Measurements from ENCODE around the gene RPP25L.

The RPP25L gene

DNA sequence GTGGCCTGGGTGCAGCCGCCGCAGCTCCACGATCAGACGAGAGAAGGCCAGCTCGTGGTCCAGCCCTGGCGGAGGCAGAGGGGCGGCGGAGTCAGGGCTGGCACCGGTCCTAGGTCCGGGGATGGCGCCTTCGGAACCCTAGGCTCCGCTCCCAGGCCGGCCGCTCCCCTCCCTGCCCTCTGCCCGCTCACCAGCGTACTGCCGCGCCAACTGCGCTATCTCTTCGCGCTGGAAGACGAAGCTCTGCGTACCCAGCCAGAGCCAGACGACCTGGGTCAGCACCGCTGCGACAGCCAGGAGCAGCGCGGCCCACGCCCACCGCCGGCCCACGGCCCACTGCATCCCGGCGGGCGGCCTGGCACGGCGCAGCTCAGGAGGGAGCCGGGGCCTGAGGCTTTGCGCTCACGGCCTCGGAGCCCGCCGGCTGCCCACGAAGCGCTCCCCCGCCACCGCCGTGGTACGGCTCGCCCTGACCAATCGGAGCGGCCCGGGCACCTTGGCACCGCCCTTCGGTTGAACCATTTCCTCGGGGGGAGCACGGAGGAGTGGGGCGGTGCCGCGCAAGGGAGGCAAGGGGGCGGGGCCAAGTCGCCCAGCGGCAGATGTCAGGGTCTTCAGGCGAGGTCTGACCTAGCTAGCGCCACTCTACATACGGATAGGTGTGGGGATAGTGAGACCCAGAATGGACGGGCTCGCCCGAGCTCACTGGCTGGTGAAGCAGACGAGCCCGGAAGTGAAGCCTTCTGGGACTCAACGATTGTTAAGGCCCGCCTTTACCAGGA, 25.6 kb upstream of the RPP25L start, which contains the start of gene SIGMAR1:
SIGMAR1 (minus strand) TSS at position 432 of the 782 bp plus-strand sequence; CDS start at position 342, 90 bp downstream.
- DNase-seq (ENCODE audit: low read depth in 2 of 2, low spot score in 1 of 2): peak; percentile 82 to 92

DNA sequence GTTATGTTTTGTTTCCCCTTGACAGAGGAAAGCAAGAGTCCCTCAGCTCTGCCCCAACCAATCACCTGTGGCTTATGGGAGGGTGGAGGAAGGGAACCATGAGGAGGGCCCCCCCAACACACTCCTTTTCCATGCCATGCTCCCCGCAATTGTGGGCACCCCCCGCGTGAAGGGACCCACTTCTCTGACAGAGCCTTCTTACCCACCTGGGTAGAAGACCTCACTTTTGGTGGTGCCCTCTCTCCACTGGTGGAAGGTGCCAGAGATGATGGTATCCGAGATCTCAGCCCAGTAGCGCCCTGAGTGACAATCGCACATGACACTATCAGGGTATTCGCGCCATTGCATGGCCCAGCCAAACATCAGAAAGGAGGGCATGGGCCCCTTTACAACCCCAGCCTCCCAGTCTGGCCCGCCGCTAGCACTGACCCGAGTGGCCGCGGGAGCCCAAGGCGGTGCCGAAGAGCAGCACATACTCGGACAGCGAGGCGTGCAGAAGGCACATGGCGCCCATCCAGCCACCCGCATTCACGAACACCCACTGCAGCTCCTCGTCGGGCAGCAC, 25.0 kb upstream of the RPP25L start:
- DNase-seq (ENCODE audit: low read depth in 2 of 2, low spot score in 1 of 2): no peak

DNA sequence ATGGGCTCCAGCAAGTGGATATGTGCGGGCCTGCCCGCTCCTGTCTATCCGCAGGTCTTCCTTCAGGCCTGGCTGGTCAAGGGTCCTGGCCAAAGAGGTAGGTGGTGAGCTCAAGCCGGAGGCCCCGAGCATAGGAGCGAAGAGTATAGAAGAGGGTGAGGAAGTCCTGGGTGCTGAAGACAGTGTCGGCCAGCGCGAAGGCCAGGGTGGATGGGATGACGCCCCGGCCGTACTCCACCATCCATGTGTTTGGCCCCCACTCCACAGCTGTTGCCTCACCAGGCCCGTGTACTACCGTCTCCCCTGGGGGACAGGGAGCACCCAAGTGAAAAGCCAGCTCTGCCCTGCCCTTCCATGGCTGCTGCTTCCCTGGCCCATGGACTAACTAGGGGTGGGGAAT, 23.7 kb upstream of the RPP25L start:
- no peak for DNase-seq (ENCODE audit: low read depth in 2 of 2, low spot score in 1 of 2)

DNA sequence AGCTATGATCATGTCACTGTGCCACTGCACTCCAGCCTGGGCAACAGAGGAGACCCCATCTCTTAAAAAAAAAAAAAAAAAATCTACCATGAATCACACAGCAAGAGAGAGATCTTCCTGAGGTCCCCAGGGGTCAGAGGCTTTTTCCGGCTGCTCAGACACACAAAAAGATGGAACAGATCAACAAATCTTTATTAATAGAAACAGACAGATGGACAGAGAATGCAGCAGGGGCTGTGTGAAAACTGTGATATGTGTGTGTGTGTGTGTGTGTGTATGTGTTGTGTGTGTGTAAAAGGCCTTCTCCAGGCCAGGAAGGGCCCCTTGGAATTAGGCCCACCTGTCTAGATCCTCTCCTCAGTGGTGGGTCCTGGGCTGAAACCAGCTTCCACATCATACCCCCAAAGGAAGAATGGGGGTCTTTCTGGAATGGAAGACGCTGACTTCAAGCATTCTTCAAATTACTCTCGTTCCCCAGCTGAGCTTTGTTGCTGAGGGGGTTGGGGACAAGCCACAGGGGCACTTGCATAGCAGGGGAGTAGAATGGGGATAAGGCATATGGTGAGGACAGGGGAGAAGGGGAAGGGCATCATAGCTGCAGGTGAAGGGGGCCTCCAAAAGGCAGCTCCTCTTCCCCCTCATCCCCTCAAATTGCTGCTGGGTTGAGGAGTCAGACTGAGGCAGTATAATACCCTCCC, 22.8 kb upstream of the RPP25L start:
- no peak for DNase-seq (ENCODE audit: low read depth in 2 of 2, low spot score in 1 of 2)

DNA sequence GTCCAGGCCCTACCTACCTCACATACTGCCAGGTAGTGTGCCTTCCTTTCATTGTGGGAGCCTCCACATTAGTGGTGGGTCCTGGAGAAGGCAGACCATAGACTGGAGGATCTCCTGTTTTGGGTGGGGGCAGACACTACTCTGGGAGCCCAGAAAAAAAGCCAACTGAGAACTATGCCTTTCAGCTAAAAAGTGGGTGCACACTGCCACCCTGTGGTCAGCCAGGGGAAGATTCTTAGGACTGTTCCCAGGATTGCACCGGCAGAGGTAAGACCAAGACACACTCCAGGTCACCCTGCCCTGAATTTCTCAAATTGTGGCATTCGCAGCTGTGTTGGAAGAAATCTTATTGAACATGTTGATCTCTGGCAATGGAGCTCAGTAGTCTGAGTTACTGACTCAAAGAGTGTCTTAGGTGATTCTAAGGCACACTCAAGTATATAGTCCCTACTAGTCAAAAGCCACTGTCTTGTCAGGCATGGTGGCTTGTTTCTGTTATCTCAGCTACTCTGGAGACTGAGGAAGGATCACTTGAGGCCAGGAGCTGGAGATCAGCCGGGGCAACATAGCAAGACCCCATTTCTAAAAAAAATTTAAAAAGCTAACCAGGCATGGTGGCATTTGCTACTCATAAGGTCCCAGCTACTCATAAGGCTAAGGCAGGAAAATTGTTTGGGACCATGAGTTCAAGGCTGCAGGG, 22.1 kb upstream of the RPP25L start:
- peak in 1 of 2 donors; percentile 55 for DNase-seq (ENCODE audit: low read depth in 2 of 2, low spot score in 1 of 2)

- DNase-seq (ENCODE audit: low read depth in 2 of 2, low spot score in 1 of 2): no peak
These were observed 21.3 kb upstream of the RPP25L start for GRCh38 chr9:34633166-34633565.

DNA sequence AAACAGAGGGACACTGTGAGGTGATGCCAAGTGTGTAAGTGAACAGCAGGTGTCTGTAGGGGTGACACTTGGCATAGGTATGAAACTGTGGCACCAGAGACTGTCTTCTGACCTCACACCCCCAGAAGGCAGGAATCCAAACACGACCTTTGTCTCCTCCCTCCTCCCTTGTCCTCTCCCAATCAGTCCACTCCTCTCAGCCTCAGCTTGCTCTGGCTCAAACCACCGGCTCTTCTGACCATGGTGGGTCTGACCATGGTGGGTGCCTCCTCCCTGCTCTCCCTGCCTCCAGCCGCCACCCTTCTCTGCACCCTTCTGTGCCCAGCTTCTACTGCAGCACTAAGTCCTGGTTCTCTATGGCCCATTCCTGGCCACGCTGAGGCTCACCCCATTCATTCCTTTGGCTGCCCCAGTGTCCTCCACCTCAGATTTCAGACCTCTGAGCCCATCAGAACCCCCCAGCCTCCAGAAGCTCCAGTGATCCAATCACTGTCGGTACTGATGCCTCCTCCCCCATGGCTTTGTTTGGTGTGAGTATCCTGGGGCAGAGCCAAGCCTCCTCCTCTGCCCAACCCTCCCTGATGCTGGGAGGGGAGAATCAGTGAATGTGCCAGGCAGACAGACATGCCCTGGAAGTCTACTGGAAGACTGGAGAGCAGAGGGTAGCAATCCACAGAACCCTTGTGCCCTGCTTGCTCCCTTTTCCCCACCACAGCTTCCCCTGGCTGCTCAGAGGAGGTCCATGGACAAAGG, 18.7 kb upstream of the RPP25L start:
- no peak for DNase-seq (ENCODE audit: low read depth in 2 of 2, low spot score in 1 of 2)

DNA sequence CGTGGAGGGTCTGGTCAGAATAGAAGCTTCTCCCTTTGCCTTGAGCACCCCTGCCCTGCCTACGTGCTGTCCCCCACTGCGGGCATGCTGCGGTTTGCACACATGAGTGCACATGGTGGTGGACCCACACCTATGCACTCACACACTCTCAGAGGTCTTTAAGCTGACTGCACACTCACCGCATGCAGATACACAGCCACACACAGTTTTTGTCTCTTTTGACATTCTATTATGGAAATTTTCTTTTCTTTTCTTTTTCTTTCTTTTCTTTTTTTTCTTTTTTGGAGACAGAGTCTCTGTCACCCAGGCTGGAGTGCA, 17.6 kb upstream of the RPP25L start:
- no peak for DNase-seq (ENCODE audit: low read depth in 2 of 2, low spot score in 1 of 2)

DNA sequence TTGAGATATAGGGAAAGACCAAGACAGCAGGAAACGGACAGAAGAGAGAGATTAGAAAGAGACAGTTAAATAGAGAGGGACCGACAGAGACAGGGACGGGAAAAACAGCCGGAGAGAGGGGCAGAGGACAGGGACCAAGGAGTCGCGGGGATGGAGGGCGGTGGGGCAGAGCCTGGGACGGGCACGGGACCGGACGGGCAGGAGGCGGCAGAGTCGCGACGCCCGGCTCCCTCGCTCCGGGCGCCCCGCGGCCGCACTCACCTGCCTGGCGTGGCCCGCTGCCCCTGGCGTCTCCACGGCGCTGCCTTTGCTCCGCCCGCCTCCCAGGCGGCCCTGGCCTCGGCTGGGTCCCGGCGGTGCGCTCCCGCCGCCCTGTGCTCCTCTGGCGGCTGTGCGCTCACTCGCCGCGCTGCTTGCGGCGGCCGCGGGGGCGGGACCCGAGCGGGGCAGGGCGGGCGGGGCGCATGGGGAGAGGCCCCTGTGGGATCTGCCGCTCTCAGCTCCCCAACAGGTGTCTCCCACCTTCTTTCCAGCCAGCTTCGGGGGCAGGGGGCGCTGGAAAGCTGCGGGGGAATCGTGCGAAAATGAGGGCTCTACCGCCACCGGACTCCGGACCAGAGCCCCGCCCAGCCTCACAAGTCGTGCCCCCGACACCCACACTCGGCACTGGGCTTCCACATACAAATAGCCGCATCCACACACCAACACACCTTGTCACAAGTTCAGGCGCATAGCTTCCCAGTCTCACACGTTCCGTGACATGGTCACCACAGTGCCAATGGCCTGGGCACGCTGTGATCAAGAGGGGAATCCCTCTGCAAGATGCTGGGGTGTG, 17.0 kb upstream of the RPP25L start, which contains the start of gene ARID3C:
ARID3C (minus strand) TSS at position 411 of the 835 bp plus-strand sequence. CDS start 1,052 bp downstream, outside the sequence.
- no peak for DNase-seq (ENCODE audit: low read depth in 2 of 2, low spot score in 1 of 2)

DNA sequence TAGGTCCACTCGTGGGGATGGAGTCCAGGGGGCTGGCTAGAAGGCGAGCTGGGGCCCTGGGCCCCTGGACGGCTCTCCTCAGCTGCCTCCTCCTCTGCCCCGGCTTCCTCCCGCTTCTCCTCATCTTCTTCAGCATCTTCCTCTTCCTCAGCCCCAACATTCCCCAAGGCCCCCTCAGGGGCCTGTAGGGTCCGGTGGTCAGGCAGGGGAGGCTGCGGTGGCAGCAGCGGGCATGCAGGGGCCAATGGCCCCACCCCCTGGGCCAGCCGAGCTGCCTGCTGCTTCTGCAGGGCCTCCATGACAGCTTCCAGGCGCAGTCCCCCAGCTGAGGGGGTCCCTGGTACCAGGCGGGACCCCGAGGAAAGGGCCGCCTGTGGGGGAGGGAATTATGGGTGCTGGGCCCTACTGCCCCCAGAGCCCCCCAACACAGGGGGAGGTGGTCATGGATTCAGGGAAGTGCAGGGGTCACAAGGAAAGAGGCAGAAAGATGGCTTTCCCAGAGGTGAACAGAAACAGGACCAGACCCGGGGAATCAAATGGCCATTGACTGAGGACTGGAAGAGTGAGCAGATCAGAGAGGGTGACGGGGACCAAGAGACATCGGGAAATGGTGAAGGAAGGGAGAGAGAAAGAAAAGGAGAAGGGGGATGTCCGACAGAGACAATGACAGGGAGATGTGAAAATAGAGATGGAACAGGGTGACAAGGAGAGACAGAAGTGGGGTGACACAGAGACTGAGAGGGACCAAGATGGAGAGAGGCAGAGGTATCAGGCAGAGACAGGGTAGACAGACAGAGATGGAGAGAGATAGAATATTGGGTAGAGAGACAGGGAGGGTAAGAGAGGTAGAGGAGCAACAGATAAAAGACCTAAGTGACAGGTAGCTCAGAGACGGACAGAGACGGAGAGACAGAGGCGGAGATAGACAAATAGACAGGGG, 16.1 kb upstream of the RPP25L start:
- no peak for DNase-seq (ENCODE audit: low read depth in 2 of 2, low spot score in 1 of 2)

DNA sequence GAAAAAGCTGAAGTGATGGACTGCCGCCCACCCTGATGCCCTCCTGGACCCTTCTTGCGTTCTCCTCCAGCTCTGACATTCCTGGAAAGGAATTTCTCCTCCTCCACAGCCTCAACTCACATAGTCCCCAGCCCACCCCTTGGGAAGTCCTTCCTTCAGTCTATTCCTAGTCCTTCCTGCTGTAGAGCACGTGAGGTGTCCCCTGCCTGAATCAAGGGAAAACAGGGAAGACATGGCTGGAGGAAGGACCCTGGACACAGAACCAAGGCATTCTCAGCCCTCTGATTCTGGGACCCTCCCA, 13.2 kb upstream of the RPP25L start:
- DNase-seq (ENCODE audit: low read depth in 2 of 2, low spot score in 1 of 2): no peak

GRCh38 chr9:34624475-34625185, 12.7 kb upstream of the RPP25L start:
- DNase-seq (ENCODE audit: low read depth in 2 of 2, low spot score in 1 of 2): no peak

DNA sequence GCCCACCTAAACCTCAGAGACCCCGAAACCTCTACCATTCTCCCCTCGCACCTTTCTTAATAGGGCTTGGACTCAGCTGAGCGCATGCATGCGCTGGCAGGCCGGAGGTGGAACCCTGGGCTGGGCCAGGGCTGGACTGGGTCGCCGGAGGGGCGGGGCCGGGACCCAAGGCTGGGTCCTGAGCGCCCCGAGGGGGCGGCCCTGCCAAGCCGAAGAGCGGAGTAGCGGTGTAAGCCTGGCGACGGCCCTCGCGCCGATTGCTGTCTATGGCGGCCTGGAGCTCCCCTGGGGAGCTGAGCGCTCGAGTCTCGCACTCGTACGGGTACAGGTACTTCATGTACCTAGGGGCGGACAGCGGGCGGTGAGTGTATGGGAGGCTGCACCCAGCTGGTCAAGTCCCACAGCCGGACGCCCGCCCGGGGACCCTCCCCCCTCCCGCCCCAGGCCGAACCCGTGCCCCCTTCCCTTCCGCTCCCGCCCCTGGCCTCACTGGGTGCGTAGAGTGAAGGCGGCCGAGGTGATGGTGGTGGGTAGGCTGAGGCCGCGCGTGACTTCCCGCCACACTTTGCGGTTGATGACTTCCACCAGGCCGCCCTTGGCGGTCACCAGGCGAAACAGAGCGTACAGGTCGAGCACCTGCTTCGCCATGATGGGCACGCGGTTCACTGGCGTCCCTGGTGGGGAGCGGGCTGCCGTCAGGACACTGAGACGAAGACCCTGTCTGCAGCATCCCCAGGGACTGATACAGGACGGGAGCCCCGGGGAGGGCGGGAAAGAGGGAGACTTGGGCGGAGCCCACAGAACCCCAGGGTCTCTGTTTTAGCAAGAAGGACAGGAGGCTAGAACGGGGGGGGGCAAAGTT, 11.7 kb upstream of the RPP25L start:
- no peak for DNase-seq (ENCODE audit: low read depth in 2 of 2, low spot score in 1 of 2)

- DNase-seq (ENCODE audit: low read depth in 2 of 2, low spot score in 1 of 2): peak; percentile 73 to 83
These were observed 8.4 kb upstream of the RPP25L start, which contains the start of gene DCTN3 for GRCh38 chr9:34620061-34620994. TSS of gene DCTN3 (minus strand) at chr9:34620495. CDS start at chr9:34620464, 31 bp downstream.

GRCh38 chr9:34615132-34615531, 3.2 kb upstream of the RPP25L start:
- no peak for DNase-seq (ENCODE audit: low read depth in 2 of 2, low spot score in 1 of 2)

DNA sequence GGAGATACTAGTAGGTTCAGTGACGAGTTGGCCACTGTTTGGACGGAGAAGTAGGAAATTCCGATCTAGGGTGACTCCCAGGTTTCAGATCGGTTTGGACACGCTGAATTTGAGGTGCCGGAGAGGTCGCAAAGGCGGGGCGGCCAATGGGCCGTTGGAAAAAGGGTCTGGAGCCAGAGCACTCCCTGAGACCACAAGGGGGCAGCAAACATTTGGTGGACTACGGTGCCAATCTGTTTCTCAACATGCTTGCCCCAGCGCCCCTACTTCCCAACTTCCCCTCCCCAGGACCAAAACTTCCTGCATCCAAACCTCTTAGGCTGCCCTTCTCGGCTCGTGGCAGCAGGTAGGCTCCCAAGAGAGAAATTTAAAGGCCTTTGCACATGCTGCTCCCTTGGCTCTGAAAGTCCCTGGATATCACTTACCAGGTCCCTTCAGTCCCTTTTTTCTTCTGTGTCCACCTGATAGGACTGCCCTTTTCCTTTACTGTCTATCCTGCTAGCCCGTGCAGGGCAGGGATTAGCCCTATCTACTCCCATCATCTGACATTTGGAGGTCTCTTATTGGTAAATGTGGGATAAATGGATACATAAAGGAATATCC, 992 bp upstream of the RPP25L start:
- DNase-seq (ENCODE audit: low read depth in 2 of 2, low spot score in 1 of 2): peak; percentile 35 to 52

Data from stimulated activated CD8-positive, alpha-beta memory T cell treated with anti-CD3 and anti-CD28 coated beads, Interleukin-4, amount 100 ng/mL, for 1 hour (primary cell).